ENCODE measurements around the gene TTC9. TPM values are rescaled to one million over a fixed set of nuclear protein-coding genes. Genes with fewer than 3 reads are reported as not detected.

TTC9 gene
- total and polyA plus RNA-seq, 12 donors, result 0.74 to 4.1 (median 1.7) TPM

GRCh38 chr14:70649803-70650202 is 8.1 kb downstream of the TTC9 start:
- DNase-seq, result no peak
- H3K4me1 ChIP-seq (replicated peaks in 1 of 2), result no peaks in the 10 kb centered on the region
- intact Hi-C loops (cut with DNase I), result no loop called here
- H3K9me3 ChIP-seq (replicated peaks in 1 of 3), result no peaks in the 10 kb centered on the region
- no peak overlapping the region for H3K4me3 ChIP-seq
- no peak for TF ChIP-seq POLR2A (IDR thresholded peaks at IDR 0.05)
- TF ChIP-seq, protein P1, sequence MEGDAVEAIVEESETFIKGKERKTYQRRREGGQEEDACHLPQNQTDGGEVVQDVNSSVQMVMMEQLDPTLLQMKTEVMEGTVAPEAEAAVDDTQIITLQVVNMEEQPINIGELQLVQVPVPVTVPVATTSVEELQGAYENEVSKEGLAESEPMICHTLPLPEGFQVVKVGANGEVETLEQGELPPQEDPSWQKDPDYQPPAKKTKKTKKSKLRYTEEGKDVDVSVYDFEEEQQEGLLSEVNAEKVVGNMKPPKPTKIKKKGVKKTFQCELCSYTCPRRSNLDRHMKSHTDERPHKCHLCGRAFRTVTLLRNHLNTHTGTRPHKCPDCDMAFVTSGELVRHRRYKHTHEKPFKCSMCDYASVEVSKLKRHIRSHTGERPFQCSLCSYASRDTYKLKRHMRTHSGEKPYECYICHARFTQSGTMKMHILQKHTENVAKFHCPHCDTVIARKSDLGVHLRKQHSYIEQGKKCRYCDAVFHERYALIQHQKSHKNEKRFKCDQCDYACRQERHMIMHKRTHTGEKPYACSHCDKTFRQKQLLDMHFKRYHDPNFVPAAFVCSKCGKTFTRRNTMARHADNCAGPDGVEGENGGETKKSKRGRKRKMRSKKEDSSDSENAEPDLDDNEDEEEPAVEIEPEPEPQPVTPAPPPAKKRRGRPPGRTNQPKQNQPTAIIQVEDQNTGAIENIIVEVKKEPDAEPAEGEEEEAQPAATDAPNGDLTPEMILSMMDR (IDR thresholded peaks at IDR 0.05), result no peak
- H3K27me3 ChIP-seq, result no peaks in the 10 kb centered on the region
- WGBS, 4 donors, result 79 to 90% (median 86%) methylated on average over 4 of the region's 4 CpGs
- H3K27ac ChIP-seq, result no peak overlapping the region
- H3K36me3 ChIP-seq (replicated peaks in 1 of 2), result no peaks in the 10 kb centered on the region

DNA sequence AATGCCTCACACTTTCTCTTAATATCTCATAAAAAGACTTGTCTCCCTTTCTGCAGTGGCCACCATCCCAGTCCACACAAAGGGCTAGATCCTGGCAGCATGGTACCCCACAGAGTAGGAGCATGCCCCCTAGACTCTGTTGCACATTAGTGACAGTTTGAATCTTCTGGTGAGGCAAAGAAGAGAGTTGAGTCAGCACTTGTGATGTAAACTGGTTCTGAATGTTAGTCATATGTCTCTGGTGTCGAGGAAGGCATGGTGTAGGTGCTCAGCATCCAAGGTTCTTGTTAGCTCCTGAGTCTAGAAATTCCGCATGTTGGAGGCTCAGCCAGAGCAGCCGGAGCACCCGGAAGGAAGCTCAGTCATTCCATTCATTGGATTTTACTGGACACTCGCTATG is 9.8 kb downstream of the TTC9 start:
- Histone ChIP-seq H3K27me3 (no peaks in the 10 kb centered on the region), H3K9me3 (replicated peaks in 1 of 3) (no peaks in the 10 kb centered on the region), H3K27ac (no peak overlapping the region), H3K4me3 (no peak overlapping the region), H3K4me1 (replicated peaks in 1 of 2) (no peaks in the 10 kb centered on the region), H3K36me3 (replicated peaks in 1 of 2) (no peaks in the 10 kb centered on the region)
- no peak for DNase-seq
- intact Hi-C loops (cut with DNase I), result no loop called here
- TF ChIP-seq, protein P1 (IDR thresholded peaks at IDR 0.05), result no peak
- no peak for TF ChIP-seq POLR2A (IDR thresholded peaks at IDR 0.05)
- 86 to 93% (median 90%) methylated on average over 5 of the region's 5 CpGs for WGBS, 4 donors

- TF ChIP-seq, protein P1 (IDR thresholded peaks at IDR 0.05), result no peak
- TF ChIP-seq POLR2A (IDR thresholded peaks at IDR 0.05), result no peak
- Histone ChIP-seq H3K36me3 (replicated peaks in 1 of 2) (no peaks in the 10 kb centered on the region), H3K4me1 (replicated peaks in 1 of 2) (no peaks in the 10 kb centered on the region), H3K27ac (no peak overlapping the region), H3K4me3 (no peak overlapping the region), H3K27me3 (no peaks in the 10 kb centered on the region), H3K9me3 (replicated peaks in 1 of 3) (no peaks in the 10 kb centered on the region)
- DNase-seq, result no peak
- intact Hi-C loops (cut with DNase I), result no loop called here
These were observed 11.2 kb downstream of the TTC9 start for GRCh38 chr14:70652871-70653270.

- WGBS, 4 donors, result 48 to 77% (median 55%) methylated on average over 2 to 3 of the region's 3 CpGs
- H3K4me1 ChIP-seq (replicated peaks in 1 of 2), result no peaks in the 10 kb centered on the region
- intact Hi-C loops (cut with DNase I), result no loop called here
- no peak overlapping the region for H3K4me3 ChIP-seq
- H3K27me3 ChIP-seq, result no peaks in the 10 kb centered on the region
- no peak overlapping the region for H3K27ac ChIP-seq
- no peaks in the 10 kb centered on the region for H3K36me3 ChIP-seq (replicated peaks in 1 of 2)
- TF ChIP-seq, protein P1 (IDR thresholded peaks at IDR 0.05), result no peak
- TF ChIP-seq POLR2A (IDR thresholded peaks at IDR 0.05), result no peak
- no peak for DNase-seq
- no peaks in the 10 kb centered on the region for H3K9me3 ChIP-seq (replicated peaks in 1 of 3)
These were observed 11.9 kb downstream of the TTC9 start for GRCh38 chr14:70653662-70654061.
